Parathyroid adenoma (tissue), 2 donors: ENCODE results near the gene MBOAT7.

Source experiments
- H2AFZ ChIP-seq: fragments of 300-600 bp; sonication (generic); one replicate; pipeline ENCODE4 v1.7.0; 2017; ENCODE audit warnings: antibody characterized with exemption, mild to moderate bottlenecking
- H3K27ac ChIP-seq: fragments of 300-600 bp; sonication (generic); one replicate; pipeline ENCODE4 v1.7.0; 2017
- H3K27me3 ChIP-seq: fragments of 300-600 bp; sonication (generic); one replicate; pipeline ENCODE4 v1.7.0; 2017; ENCODE audit warnings: low read length; ENCODE audit not compliant: control insufficient read depth, insufficient read depth
- H3K36me3 ChIP-seq: fragments of 300-600 bp; sonication (generic); one replicate; pipeline ENCODE4 v1.7.0; 2017; ENCODE audit warnings: low read length; ENCODE audit not compliant: control insufficient read depth, insufficient read depth
- H3K4me1 ChIP-seq: fragments of 300-600 bp; sonication (generic); one replicate; pipeline ENCODE4 v1.7.0; 2017; ENCODE audit warnings: control low read depth
- H3K4me2 ChIP-seq: fragments of 300-600 bp; sonication (generic); one replicate; pipeline ENCODE4 v1.7.0; 2017; ENCODE audit warnings: low read length
- H3K4me3 ChIP-seq: fragments of 300-600 bp; sonication (generic); one replicate; pipeline ENCODE4 v1.7.0; 2017; ENCODE audit warnings: low read depth, low read length
- H3K79me2 ChIP-seq: fragments of 300-600 bp; sonication (generic); one replicate; pipeline ENCODE4 v1.7.0; 2017; ENCODE audit warnings: control low read depth
- H3K9ac ChIP-seq: fragments of 300-600 bp; sonication (generic); one replicate; pipeline ENCODE4 v1.7.0; 2017; ENCODE audit warnings: mild to moderate bottlenecking
- H3K9me3 ChIP-seq: fragments of 300-600 bp; sonication (generic); one replicate; pipeline ENCODE4 v1.7.0; 2017; ENCODE audit warnings: low read length; ENCODE audit not compliant: control insufficient read depth
- TF ChIP-seq, protein P1 (sequence below): fragments of 300-600 bp; sonication (generic); IDR thresholded peaks from one replicate; pipeline ENCODE4 v1.7.0; 2017; ENCODE audit warnings: antibody characterized with exemption, mild to moderate bottlenecking
- donor health status: primary hyperparathyroidism.

Gene MBOAT7

DNA sequence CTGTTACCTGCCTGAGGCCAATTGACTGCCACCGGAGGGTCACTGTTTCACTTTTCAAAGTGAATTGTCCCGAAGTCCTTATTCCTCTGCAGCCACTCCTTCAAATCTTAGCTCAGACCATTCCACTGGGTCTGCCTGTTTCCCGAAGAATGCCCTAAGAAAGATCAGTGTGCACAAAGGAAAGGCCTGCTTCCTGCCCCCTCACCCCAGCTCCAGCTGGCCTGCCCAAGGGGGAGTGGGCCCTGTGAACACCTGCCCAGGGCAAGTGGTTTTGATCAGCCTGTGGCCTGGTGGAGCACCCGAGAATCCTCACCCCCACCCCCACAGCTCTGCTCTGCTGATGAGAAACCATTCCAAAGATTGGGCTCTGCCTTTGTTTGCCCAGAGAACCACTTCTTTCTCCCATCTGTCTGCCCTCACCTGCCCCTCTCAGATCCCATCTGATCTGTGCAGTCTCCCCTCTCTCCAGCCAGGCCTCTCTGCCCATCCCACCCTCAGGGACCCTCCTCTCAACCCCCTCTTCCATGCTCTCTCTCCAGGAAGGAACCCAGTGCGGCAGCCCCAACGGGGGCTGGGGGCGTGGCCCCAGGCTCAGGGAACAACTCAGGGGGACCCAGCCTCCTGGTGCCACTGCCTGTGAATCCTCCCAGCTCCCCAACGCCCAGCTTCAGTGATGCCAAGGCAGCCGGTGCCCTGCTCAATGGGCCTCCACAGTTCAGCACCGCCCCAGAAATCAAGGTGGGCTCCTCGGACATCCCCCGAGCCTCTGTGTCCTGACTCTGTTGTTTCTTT is 40.2 kb downstream of the MBOAT7 start:
- Histone ChIP-seq H3K27ac (no peak overlapping the region), H3K9ac (no peak overlapping the region)

DNA sequence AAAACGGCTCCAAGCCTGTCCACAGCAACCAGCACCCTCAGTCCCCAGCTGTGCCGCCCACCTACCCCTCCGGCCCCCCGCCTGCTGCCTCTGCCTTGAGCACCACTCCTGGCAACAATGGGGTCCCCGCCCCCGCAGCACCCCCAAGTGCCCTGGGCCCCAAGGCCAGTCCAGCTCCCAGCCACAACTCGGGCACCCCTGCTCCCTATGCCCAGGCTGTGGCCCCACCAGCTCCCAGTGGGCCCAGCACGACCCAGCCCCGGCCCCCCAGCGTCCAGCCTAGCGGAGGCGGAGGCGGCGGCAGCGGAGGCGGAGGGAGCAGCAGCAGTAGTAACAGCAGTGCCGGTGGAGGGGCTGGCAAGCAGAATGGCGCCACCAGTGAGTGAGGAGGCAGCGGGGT is 41.2 kb downstream of the MBOAT7 start:
- no peaks in the 10 kb centered on the region for H3K27me3 ChIP-seq

More for the DNA sequence above, 40.2 kb downstream of the MBOAT7 start:
- Histone ChIP-seq H2AFZ (no peak overlapping the region), H3K4me2 (no peak overlapping the region), H3K27me3 (no peaks in the 10 kb centered on the region), H3K79me2 (no peaks in the 10 kb centered on the region), H3K4me1 (no peaks in the 10 kb centered on the region), H3K36me3 (no peaks in the 10 kb centered on the region), H3K9me3 (no peaks in the 10 kb centered on the region), H3K4me3 (no peak overlapping the region)
- TF ChIP-seq, protein P1, sequence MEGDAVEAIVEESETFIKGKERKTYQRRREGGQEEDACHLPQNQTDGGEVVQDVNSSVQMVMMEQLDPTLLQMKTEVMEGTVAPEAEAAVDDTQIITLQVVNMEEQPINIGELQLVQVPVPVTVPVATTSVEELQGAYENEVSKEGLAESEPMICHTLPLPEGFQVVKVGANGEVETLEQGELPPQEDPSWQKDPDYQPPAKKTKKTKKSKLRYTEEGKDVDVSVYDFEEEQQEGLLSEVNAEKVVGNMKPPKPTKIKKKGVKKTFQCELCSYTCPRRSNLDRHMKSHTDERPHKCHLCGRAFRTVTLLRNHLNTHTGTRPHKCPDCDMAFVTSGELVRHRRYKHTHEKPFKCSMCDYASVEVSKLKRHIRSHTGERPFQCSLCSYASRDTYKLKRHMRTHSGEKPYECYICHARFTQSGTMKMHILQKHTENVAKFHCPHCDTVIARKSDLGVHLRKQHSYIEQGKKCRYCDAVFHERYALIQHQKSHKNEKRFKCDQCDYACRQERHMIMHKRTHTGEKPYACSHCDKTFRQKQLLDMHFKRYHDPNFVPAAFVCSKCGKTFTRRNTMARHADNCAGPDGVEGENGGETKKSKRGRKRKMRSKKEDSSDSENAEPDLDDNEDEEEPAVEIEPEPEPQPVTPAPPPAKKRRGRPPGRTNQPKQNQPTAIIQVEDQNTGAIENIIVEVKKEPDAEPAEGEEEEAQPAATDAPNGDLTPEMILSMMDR: no peak

DNA sequence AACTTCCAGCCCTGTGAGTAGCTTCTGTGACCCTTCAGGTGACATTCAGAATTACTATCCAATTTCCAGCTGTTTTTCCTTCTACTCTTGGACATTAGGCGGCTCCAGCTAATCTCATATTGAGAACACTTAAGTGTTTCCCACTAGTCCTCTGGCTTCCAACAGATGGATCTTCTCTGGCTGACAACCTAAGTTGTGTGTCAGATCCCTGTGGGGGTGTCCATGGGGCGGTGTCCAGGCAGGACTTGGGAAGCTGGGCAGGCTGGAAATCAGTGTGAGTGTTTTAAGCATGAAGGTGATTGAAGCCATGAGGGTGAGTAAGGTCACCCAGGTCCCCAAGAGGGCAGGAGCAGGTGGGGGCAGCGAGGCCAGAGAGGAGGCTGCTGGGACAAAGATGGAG is 41.7 kb downstream of the MBOAT7 start:
- no peak overlapping the region for H3K27ac ChIP-seq
- H3K9me3 ChIP-seq: no peaks in the 10 kb centered on the region
- TF ChIP-seq, protein P1: no peak
- no peak overlapping the region for H2AFZ ChIP-seq
- no peak overlapping the region for H3K4me2 ChIP-seq
- no peak overlapping the region for H3K4me3 ChIP-seq
- H3K79me2 ChIP-seq: no peaks in the 10 kb centered on the region
- no peaks in the 10 kb centered on the region for H3K27me3 ChIP-seq
- no peaks in the 10 kb centered on the region for H3K36me3 ChIP-seq
- H3K9ac ChIP-seq: no peak overlapping the region
- H3K4me1 ChIP-seq: no peaks in the 10 kb centered on the region

More for the DNA sequence above, 41.2 kb downstream of the MBOAT7 start:
- Histone ChIP-seq H3K4me1 (no peaks in the 10 kb centered on the region), H3K4me2 (no peak overlapping the region), H3K36me3 (no peaks in the 10 kb centered on the region), H3K9ac (no peak overlapping the region), H2AFZ (no peak overlapping the region), H3K79me2 (no peaks in the 10 kb centered on the region), H3K9me3 (no peaks in the 10 kb centered on the region), H3K4me3 (no peak overlapping the region), H3K27ac (no peak overlapping the region)
- TF ChIP-seq, protein P1: no peak

DNA sequence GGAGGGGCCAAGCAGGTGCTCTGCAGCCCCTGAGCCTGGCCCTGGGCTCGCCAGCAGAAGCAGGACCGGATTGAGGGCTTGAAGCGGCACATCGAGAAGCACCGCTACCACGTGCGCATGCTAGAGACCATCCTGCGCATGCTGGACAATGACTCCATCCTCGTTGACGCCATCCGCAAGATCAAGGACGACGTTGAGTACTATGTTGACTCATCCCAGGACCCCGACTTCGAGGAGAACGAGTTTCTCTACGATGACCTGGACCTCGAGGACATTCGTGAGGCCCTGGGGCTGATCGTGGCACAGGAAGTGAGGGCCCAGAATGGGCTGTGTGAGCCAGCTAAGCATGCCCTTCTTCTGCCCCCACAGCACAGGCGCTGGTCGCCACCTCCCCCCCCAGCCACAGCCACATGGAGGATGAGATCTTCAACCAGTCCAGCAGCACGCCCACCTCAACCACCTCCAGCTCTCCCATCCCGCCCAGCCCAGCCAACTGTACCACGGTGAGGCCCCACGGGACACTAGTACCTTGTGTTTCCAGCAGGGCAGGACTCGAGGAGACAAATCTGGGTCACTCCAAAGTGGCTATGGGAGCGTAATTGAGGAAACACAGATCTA is 43.7 kb downstream of the MBOAT7 start:
- Histone ChIP-seq H3K4me3 (no peak overlapping the region), H2AFZ (no peak overlapping the region), H3K27ac (no peak overlapping the region), H3K36me3 (no peaks in the 10 kb centered on the region), H3K27me3 (no peaks in the 10 kb centered on the region), H3K79me2 (peaks cover 4% of the 10 kb centered on the region), H3K4me1 (no peaks in the 10 kb centered on the region), H3K4me2 (no peak overlapping the region), H3K9ac (no peak overlapping the region), H3K9me3 (no peaks in the 10 kb centered on the region)
- TF ChIP-seq, protein P1: no peak
